T follicular helper cell (primary cell): Measurements from ENCODE around the gene TAT.
A peak's percentile ranks its signal among the peaks of the same experiment; 100 is the strongest.

ENCODE experiments used
- DNase-seq: peaks from one replicate; pipeline ENCODE4 v3.0.0-alpha.2; 2020; ENCODE audit warnings: low read depth

Gene TAT

DNA sequence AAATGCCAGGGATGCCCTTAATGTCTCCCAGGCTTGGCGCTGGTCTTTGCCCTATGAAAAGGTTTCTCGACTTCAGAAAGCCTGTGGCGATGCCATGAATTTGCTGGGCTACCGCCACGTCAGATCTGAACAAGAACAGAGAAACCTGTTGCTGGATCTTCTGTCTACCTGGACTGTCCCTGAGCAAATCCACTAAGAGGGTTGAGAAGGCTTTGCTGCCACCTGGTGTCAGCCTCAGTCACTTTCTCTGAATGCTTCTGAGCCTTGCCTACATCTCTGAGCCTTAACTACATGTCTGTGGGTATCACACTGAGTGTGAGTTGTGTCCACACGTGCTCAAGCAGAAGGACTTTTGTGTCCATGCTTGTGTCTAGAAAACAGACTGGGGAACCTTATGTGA lies 39.2 kb downstream of the TAT start:
- peak; percentile 3 for DNase-seq

- DNase-seq, result no peak
These were observed 40.0 kb downstream of the TAT start for GRCh38 chr16:71536752-71537499.

- DNase-seq, result no peak
These were observed 44.5 kb downstream of the TAT start for GRCh38 chr16:71532366-71532765.

- no peak for DNase-seq
These were observed 48.0 kb downstream of the TAT start for GRCh38 chr16:71528863-71529262.

- no peak for DNase-seq
These were observed 48.6 kb downstream of the TAT start for GRCh38 chr16:71528257-71528656.

GRCh38 chr16:71526111-71526631 lies 50.7 kb downstream of the TAT start, which contains the start of gene CHST4:
CHST4 (plus strand) TSS chr16:71526426; CDS start chr16:71536678, 10,252 bp downstream.
- DNase-seq, result no peak

GRCh38 chr16:71524566-71525553 lies 52.0 kb downstream of the TAT start:
- DNase-seq, result no peak

- DNase-seq, result no peak
These were observed 56.3 kb downstream of the TAT start for GRCh38 chr16:71520550-71520949.
